HPDE6-E6E7 (cell line): ENCODE measurements around the gene GPR160.

Source experiments
- DNase-seq: peaks from one replicate; pipeline ENCODE4 v3.0.0; 2011; ENCODE audit warnings: missing footprints; ENCODE audit errors: extremely low spot score

The GPR160 gene

DNA sequence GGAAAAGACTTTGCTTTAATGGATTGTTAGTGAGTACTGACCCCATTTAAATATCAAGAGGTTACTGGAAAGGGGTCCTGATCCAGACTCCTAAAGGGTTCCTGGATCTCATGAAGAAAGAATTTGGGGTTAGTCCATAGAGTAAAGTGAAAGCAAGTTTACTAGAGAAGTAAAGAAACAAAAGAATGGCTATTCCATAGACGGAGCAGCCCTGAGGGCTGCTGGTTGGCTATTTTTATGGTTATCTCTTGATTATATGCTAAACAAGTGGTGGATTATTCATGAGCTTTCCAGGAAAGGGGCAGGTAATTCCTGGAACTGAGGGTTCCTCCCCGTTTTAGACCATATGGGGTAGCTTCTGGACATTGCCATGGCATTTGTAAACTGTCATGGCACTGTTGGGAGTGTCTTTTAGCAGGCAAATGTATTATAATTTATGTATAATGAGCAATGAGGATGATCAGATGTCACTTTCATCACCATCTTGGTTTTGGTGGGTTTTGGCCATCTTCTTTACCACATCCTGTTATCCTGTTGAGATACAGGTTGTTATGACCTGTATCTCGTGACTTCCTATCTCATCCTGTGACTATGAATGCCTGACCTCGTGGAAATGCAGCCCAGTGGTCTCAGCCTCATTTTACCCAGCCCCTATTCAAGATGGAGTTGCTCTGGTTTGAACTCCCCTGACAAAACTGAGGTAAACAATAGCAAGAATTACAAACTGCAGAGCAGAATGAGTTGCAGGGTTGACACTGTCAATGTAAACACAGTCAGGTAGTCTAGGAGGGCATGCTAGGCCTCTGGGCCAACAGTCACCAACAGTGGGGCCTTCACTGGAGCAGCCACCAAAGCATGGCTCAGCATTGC lies 10.3 kb upstream of the GPR160 start:
- DNase-seq = no peak

DNA sequence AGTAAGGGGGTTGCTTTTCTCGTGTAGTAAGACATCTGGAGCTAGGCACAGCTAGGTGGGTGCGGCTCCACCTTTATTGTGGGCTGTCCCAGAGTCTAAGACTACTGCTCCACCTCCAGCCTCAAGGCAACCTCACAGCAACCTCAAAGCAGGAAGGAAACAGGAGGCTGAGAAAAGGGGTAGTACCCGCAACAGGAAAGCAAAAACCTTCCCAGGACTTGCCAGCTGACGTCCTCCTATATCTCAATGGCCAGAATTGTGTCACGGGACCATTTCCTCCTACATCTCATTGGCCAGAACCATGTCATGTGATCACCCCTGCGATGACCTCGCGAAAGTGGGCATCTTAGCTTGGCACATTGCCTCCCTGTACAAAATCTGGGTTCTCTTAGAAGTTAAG lies 4.3 kb upstream of the GPR160 start:
- no peak for DNase-seq

DNA sequence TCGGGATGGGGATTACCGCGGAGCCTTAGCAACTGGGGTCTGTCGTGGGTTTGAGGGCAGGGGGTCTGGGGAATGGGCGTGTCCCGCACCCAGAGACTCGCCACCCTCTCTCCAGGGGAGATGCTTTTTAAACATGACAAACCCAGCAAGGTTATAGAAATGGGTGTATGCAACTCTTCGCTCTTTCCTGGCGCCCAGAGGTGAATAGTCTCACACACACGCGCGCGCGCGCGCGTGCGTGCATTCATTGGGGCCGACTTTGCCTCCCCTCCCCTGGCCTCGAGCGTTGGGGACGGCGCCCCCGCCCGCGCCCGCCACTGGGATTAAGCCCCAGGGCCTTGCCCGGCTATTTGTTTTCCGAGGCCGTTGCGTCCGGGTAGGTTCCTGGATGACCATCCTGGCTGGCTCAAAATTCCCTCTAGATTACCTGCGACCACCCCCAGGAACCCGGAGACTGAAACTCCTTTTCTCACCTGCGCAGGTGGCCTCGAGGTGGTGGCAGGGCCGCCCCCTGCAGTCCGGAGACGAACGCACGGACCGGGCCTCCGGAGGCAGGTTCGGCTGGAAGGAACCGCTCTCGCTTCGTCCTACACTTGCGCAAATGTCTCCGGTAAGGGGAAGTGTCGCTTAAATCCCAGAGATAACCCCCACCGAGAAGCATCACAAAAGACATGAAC lies 777 bp downstream of the GPR160 start:
- no peak for DNase-seq

DNA sequence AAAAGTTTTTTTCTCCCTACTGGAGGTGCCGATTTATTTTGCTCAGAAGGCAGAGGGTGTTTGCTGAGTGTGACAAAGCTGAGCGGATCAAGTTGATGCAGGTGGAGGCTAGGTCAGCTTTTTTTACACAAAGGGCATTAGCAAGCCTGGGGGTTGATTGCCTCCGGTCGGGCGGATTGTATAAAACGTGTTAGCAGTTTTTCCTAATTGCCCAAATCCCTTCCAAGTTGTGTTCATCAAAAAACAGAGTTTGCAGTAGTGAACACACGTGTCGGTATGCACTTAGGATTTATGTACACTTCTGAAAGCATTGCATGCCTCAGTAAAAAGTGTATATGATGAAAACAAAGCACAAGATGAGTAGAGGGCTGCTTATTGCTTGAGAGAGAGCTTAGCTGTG lies 2.6 kb downstream of the GPR160 start:
- DNase-seq = no peak

DNA sequence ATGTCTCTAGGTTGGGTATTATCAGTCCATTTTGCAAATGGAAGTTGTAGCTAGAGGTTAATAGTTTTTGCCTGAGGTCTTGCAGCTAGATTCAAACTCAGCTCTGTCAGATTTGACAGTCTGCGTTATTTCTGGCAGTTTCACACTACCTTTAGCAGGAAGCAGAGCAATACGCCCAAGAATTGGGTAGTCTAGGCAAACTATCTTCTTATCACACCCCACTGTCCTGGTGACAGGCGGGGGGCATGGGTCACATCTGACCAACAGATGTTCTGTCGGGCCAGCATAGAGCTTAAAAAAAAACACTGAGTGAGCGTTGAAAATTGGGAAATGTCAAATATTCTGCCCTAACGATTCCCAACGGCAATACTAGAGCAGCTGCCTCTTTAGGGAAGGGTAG lies 5.7 kb downstream of the GPR160 start:
- DNase-seq = no peak

DNA sequence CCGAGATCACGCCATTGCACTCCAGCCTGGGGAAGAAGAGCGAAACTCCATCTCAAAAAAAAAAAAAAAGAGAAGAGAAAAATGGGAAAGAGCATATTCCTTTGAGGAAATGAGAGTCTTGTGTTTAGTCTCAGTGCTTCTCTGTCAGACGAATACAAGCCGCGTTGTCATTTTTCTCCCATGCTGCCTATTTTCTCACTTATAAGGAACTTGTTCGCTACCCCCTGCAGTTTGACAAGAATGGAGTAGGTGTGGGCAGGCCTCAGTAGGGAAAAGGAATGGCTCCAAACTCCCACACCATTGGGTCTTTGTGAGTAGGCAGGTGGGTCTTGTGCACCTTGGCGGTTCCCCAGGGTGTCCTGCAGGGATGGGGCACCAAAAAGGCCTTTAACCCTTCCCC lies 6.5 kb downstream of the GPR160 start:
- no peak for DNase-seq

DNA sequence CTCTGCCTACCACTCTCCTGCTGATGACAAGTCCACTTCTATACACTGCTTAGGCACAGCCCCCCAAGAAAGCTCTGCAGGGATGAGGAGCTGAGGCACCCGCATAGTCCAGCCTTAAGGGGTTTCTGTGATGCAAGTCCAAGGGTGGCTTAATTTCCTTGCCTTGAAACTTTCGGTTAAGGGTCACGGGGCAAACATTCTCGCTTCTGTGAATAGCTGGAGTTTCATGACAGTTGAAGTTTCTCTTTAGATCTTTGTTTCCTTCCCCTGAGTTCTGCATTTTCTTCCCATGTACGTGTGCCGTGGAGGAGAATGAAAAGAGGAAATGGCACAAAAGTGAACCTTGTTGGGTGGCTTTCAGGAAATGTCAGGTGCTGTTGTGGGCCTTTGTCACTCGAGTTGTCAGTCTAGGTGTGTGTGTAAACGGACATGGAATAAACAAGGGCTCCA lies 7.0 kb downstream of the GPR160 start:
- no peak for DNase-seq

DNA sequence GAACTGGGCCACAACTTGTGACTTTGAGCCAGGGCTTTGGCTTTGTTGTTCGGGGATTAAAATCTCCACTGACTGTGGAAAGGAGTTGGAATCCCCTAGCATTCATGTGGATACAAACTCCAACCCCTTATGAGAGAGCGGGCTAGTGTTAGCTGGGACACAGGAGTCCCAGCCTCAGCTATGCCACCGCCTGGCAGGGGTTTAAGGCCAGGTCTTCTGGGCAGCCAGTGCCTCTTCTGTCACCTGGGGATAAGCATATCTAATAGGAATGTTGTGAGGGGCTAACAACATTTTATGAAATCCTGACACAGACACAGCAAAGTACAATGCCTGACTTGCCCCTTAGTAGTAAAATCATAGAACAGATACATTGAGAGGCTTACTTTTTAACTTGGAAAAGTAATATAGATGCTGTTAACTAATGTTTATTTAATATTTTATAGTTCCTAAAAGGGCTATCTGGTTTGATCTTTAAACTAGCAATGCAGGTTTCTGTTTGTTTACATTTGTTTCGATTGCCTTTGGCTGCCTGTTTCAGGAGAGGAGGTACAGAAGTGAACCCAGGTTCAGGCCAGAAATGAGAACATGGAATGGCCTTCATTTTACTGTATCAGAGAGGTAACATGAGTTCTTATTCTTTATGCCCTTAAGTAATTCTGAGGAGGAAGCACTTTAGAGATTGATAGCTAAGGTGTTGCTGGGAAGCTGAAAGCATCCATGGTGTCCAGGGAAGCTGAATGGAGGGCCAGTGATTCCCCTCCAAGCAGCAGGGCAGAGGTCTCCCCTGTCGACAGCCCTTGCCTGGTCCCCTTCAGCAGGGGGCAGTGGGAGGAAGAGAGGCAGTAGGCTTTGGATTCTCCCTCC lies 8.7 kb downstream of the GPR160 start:
- no peak for DNase-seq

DNA sequence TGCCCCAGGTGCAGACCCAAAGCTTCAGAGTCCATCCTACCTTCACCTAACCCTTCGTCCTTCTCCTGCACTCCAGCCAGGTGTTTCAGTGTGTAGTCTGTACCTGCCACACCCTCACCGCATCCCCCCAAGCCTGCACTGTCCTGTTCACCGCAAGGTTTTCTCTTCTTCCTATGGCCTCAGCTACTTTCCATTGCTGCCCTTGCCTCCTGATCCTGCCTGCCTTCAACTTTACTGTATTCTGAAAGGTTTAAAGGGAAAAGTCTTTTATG lies 9.3 kb downstream of the GPR160 start:
- no peak for DNase-seq

DNA sequence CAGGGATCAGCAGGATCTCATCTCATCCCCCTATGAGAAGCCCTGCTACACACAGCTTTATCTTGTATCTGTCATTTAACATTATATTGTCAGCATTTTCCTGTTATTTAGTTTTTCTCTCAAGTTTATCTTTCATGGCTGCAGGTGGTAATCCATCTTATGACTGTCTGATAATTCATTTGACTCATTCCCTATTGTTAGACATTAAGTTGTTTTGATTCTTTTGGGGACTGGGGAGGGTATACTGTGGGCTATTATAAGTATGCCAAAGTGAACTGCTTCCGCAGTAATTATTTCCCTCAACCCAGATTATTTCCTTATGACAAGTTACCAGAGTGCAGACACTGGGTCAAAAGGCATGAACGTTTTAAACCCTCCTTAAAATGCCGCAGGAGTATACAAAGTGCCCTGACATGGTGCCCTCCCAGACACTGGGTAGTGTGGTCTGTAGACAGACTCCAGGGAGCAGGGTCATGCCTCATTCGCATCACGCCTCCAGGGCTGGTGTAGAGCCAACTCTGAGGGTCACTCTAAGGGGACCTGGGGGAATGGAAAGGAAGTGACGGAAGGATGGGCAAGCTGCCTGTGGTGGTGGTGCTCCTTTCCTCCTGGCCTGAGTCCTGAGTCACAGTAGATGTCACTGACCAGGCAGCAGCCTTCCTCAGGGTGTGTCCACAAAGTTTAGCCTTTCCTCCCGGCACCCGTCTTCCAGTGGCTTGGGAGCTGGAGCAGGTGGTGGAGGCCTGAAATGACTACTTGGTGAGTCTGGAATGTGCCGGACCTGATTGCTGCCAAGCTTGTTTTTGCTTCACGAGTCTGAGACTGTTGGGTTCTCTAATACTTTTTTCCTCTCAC lies 11.6 kb downstream of the GPR160 start:
- no peak for DNase-seq

DNA sequence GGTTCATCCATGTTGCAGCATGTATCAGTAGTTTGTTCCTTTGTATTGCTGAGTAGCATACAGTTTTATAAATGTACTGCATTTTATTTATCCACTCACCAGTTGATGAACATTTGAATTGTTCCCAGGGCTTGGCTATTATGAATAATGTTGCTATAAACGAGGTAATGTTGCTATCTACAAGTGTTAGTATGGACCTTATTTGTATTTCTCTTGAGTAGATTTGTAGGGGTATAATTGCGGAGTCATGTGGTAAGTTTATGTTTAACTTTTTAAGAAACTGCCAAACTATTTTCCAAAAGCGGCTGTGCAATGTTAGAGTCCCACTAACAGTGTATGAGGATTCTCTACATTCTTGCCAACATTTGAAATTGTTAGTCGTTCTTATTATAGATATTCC lies 13.0 kb downstream of the GPR160 start:
- no peak for DNase-seq

DNA sequence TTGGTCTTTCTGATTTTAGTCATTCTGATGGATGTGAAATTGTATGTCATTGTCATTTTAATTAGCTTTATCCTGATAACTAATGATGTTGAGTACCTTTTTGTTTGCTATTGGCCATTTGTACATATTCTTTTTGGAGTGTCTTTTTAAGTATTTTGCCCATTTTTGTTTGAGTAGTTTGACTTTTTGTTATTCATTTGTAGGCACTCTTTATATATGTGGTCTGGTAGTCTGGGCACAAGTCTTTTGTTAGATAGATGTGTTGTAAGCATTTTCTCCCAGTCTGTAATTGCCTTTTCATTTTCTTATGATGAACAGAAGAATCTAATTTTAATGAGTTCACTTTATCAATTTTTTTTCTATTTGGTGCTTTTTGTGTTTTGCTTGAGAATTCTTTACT lies 14.6 kb downstream of the GPR160 start:
- DNase-seq = no peak

DNA sequence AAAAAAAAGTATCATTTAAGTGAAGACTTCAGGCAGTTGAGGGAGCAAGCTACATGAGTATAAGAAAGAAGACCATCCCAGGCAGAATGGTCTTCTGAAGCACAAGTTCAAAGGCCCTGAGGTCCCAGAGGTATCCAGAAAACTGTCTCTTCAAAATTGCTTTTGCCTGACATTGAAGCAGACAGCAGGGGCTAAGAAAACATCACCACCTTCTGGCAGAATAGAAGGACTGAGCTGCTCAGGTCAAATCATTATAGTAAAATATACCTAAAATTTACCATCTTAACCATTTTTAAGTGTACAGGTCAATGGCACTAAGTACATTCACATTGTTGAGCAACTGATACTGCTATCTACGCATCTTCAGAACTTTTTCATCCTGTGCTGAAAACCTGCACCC lies 16.4 kb downstream of the GPR160 start:
- no peak for DNase-seq

DNA sequence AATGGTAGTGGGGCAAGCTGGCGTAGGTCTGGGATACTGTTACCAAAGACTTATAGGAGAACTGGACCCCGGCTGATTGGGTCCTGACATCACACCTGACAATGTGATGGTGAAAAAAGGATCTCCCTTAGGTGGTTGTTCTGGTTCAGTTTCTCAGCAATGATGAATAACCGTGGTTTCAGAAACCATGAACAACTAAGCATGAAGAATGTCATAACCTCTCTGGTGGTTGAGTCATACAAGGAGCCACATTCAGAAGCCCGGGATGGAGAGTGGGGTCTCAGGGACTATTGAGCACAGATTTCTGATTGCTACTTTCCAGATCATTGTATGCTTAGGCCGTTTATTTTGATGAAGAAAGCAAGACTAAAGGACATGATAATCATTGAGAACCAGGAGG lies 17.4 kb downstream of the GPR160 start:
- no peak for DNase-seq

DNA sequence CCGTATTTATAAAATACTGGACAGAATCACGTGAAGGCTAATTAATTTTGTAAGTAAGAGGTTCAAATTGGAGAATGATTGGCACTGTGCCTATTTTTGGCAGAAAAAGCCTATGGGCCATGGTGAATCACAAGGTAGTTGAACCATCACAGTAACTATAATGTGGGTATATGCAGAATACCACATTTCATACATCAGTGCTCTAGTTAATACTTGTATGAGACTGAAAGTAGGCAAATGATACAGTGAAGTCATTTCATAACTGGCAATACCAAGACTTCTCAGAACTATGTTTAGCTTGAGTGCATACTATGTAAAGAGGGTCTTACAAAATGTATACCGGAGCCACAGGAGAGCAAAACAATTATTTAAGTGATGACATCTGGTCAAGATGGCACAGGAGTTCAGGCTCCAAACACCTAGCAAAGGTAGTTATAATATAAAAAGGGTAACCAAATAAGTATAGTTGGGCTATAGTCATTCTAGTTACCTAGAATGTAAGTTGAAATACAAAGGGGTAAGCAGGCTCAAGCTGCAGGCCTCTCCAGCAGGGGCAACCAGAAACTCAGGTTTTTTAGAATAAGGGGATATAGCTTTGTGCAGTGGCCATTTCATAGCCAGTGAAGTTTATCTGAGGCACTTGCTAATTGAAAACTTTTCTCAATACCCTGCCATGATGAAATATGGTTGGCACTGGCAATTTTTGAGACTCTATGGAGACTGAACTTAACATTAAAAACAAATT lies 19.1 kb downstream of the GPR160 start:
- DNase-seq = no peak

DNA sequence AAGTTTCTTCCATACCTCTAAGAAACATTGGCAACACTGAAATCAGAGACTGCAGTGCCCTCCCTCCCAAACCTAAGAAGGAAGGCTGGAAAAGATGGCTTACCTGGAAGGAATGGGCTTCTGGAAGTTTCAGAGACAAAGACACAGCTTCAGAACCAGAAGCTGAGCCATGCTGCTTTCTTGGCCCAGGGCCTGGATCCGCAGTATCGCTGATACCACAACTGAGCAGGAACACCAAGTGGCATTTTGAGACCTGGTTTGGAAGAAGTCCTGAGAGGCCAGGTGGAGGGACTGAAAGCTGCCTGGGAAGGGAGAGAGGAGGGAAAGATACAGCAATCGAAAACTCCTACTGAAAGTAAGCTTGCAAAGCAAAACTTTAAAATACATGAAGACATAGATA lies 19.8 kb downstream of the GPR160 start:
- DNase-seq = no peak

DNA sequence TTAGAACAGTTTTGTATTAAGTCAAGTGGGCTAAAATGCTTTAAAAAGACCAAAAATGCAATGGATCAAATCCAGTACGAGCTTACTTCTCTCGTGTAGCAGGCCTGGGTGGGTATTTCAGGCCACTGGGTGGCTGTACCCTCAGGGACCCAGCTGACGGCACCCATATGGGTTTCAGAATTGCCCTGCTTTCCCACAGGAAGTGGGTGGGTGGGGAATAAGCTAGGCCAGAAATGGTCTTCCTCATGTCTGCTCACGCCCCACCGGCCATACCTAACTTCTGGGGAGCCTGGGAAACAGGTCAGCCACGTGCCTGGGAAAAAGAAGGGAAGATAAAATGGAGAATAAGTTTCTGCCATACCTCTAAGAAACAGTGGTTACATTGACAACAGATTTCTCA lies 20.3 kb downstream of the GPR160 start:
- no peak for DNase-seq

DNA sequence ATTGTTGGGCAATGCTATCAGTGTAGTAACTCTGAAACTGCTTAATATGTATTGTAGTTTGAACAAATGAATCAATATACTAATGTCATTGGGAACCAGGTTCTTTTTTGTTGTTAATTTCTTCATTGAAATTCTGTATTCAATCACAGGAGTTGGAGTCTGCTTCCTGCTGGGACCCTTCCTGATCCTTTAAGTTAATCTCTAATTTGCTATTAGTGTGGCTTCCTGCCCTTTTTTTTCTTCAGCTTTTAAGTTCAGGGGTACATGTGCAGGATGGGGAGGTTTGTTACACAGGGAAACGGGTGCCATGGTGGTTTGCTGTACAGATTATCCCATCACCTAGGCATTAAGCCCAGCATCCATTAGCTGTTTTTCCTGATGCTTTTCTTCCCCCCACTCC lies 21.7 kb downstream of the GPR160 start:
- DNase-seq = no peak

DNA sequence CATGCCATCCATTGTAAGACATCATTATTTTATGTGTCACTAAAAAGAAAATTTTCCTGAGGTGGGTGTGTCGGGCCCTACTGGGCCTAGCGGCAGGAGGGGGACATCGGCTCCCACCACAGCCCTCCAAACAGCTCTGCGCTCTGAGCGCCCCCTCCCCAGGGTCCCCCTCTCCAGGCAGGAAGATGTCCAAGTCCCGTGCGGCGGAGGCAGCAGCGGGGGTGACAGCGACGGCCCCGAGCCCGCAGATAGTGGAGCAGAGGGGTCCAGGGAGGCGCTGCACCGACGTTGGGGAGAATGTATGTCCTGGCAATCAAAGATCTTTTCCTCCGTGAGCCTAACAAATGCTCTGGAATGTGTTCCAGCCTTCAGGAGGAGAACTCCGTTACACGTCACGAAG lies 24.3 kb downstream of the GPR160 start:
- DNase-seq = no peak

DNA sequence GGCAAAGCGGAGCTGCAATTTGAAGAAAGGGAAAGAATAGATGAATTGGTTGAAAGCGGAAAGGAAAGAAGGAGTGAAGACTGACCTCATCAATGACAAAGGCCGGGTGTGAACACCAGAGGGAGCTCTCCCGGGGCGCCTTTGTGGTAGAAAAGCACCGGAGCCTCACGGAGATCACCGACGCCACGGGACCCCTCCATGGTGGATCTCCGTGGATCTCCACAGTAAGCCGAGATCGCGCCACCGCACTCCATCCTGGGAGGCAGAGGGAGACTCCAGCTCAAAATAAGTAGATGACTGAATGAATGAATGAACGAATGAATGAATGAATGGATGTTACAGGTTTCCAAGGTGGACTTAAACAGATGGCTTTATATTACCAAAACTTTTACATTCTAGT lies 25.0 kb downstream of the GPR160 start:
- DNase-seq = no peak

DNA sequence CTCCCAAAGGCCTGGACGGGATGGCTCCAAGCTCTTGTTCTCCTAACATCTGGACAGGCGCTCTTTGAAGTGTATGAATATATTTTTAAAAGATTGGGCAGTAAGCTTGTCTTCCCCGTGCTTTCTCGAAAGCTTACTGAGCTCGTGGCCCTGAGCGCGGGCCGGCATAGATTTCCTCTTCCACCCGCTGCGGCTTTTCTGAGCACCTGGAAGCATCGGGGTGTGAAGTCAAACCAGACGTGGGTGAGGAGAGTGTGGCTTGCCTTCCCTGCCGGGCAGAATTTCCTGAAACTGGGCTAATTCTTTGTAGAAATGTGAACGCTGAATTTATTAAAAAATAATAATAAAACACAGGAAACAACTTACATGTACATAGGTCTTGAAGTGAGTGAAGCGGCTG lies 25.9 kb downstream of the GPR160 start:
- DNase-seq = no peak
